DND-41 (cell line): Measurements from ENCODE around the gene LAMA4.
A peak's percentile ranks its signal among the peaks of the same experiment; 100 is the strongest.

Experiments used
- ATAC-seq: fragments of 200-7000 bp; cut with Tn5 transposase; 3 replicates; pipeline ENCODE4 v1.9.1; 2021; ENCODE audit warnings: low read depth; ENCODE audit not compliant: insufficient read depth
- DNase-seq: peaks from one replicate; pipeline ENCODE4 v3.0.0-alpha.2; 2020
- H2AFZ ChIP-seq: 2 replicates; pipeline ENCODE4 v1.6.0; 2012; ENCODE audit warnings: low read depth, low read length
- H3K27ac ChIP-seq: 2 replicates; pipeline ENCODE4 v1.5.1; 2012; ENCODE audit warnings: low read length, inconsistent platforms
- H3K27me3 ChIP-seq: fragments of 200-600 bp; sonication (generic); 2 replicates; pipeline ENCODE4 v1.6.0; 2012; ENCODE audit warnings: low read length, mild to moderate bottlenecking, inconsistent platforms; ENCODE audit not compliant: insufficient read depth, poor library complexity
- H3K36me3 ChIP-seq: 2 replicates; pipeline ENCODE4 v1.5.1; 2012; ENCODE audit warnings: low read length, inconsistent platforms; ENCODE audit not compliant: insufficient read depth
- H3K4me1 ChIP-seq: 2 replicates; pipeline ENCODE4 v1.5.1; 2012; ENCODE audit warnings: mild to moderate bottlenecking, low read length; ENCODE audit not compliant: insufficient read depth
- H3K4me2 ChIP-seq: 2 replicates; pipeline ENCODE4 v1.6.0; 2012; ENCODE audit warnings: mild to moderate bottlenecking, moderate library complexity, low read length, inconsistent platforms; ENCODE audit not compliant: insufficient read depth
- H3K4me3 ChIP-seq, 2 experiments: fragments of 200-600 bp in 1 of 2; shearing (Covaris generic) in 1 of 2; 2 replicates each; pipeline ENCODE4 v1.5.1; 2012 to 2016; ENCODE audit warnings: inconsistent platforms in 2 of 2, low read length in 2 of 2, mild to moderate bottlenecking in 2 of 2, low read depth in 1 of 2, moderate library complexity in 1 of 2
- H3K79me2 ChIP-seq: 2 replicates; pipeline ENCODE4 v1.6.0; 2012; ENCODE audit warnings: low read length, inconsistent platforms; ENCODE audit not compliant: insufficient read depth
- H3K9ac ChIP-seq: 2 replicates; pipeline ENCODE4 v1.6.0; 2012; ENCODE audit warnings: low read depth, mild to moderate bottlenecking, inconsistent platforms, low read length, moderate library complexity
- H3K9me3 ChIP-seq: 2 replicates; pipeline ENCODE4 v1.5.1; 2012; ENCODE audit warnings: low read length, moderate library complexity, mild to moderate bottlenecking, inconsistent platforms; ENCODE audit not compliant: insufficient read depth, severe bottlenecking
- H4K20me1 ChIP-seq: 2 replicates; pipeline ENCODE4 v1.6.0; 2012; ENCODE audit warnings: low read length; ENCODE audit not compliant: insufficient read depth
- EZH2 ChIP-seq: IDR thresholded peaks from 3 replicates; pipeline ENCODE4 v1.6.1; 2012; ENCODE audit warnings: borderline replicate concordance, low read depth, mild to moderate bottlenecking, moderate library complexity, low read length, inconsistent platforms; ENCODE audit not compliant: severe bottlenecking
- TF ChIP-seq, protein P1 (sequence below): IDR thresholded peaks from 2 replicates; pipeline ENCODE4 v1.5.1; 2012; ENCODE audit warnings: borderline replicate concordance, low read length, moderate library complexity, mild to moderate bottlenecking; ENCODE audit not compliant: poor library complexity, severe bottlenecking; ENCODE audit errors: extremely low read depth

The LAMA4 gene

DNA sequence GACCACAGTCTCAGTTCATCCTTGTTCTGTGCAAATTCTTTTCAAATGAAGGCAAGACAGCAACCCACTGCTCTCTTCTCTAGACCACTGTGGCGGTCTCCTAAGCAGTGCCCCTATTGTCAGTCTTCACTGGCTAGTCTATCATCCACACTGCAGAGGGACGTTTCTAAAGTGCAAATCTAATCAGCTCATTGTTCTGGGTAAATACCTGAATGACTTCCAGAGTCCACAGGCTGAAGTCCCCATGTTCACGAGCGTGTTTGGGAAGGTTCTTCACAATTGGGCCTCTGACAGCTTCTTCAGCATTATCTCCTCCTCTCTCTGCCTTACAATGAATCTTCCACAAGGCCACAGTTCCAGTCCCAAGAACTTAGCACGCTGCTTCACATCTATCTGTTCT, 73.2 kb downstream of the LAMA4 start:
- Histone ChIP-seq H2AFZ (no peak overlapping the region), H3K4me2 (no peak overlapping the region), H3K9me3 (no peaks in the 10 kb centered on the region), H3K27me3 (peaks cover 12% of the 10 kb centered on the region), H3K79me2 (no peaks in the 10 kb centered on the region), H3K27ac (no peak overlapping the region), H3K36me3 (no peaks in the 10 kb centered on the region), H3K4me3 (no peak overlapping the region), H3K9ac (no peak overlapping the region), H4K20me1 (no peaks in the 10 kb centered on the region), H3K4me1 (no peaks in the 10 kb centered on the region)
- no peak for ATAC-seq
- no peak for DNase-seq
- TF ChIP-seq, protein P1, sequence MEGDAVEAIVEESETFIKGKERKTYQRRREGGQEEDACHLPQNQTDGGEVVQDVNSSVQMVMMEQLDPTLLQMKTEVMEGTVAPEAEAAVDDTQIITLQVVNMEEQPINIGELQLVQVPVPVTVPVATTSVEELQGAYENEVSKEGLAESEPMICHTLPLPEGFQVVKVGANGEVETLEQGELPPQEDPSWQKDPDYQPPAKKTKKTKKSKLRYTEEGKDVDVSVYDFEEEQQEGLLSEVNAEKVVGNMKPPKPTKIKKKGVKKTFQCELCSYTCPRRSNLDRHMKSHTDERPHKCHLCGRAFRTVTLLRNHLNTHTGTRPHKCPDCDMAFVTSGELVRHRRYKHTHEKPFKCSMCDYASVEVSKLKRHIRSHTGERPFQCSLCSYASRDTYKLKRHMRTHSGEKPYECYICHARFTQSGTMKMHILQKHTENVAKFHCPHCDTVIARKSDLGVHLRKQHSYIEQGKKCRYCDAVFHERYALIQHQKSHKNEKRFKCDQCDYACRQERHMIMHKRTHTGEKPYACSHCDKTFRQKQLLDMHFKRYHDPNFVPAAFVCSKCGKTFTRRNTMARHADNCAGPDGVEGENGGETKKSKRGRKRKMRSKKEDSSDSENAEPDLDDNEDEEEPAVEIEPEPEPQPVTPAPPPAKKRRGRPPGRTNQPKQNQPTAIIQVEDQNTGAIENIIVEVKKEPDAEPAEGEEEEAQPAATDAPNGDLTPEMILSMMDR: no peak
- no peak for TF ChIP-seq EZH2

DNA sequence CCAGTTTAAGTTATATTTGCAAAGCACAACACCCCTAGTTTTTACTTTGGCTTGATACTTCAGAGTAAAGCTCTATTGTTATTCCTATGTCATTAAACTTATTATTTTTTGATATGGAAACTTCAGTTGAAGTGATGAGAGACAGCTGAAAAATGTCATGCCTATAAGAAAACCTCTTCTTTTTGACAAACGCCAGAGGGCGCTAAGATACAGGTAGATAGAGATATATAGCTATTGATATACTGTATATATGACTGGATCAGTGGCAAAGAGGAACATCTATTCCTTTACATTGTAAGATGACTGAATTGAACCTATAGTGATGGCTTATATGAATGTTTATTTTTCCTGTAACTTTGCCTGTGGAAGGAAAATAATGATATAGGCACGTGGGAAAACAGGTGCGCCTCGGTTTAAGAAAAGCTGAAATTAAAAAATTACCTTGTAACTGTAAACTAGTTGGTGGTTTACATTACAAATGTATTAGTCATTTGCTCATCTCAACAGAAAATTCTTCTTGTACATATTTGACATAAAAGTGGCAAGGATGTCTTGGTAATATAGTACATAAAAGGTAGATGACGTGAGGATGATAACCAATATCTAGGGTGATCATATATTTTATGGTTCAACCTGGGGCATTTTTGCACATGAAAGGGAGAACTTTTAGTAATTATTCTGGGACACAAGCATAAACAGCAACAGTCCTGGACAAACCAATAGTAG, 74.1 kb downstream of the LAMA4 start:
- Histone ChIP-seq H3K27me3 (peaks cover 20% of the 10 kb centered on the region), H3K4me1 (no peaks in the 10 kb centered on the region), H3K9me3 (no peaks in the 10 kb centered on the region), H2AFZ (no peak overlapping the region), H3K27ac (no peak overlapping the region), H3K9ac (no peak overlapping the region), H3K79me2 (no peaks in the 10 kb centered on the region), H3K4me2 (no peak overlapping the region), H3K4me3 (no peak overlapping the region), H3K36me3 (no peaks in the 10 kb centered on the region), H4K20me1 (no peaks in the 10 kb centered on the region)
- ATAC-seq (peak; percentile 83), DNase-seq (peak; percentile 49)
- TF ChIP-seq, protein P1: peak; percentile 82
- no peak for TF ChIP-seq EZH2

DNA sequence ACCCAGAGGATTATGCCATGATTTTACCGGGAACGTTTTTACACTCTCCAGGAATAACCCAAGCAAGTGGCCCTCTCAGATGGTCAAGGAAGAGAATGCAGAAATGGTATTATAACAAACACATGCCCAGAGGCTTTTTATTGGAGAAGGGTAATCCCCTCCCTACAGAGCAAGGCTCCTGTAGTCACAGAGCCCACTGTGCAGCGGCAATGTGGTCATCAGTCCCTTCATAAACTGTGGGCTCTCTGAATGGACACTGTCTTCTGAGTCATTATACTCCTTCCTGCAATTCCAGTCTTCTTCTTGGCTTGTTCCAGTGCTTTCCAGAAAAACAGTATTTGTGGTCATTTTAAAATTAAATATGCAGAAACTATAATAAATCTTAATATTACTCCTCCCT, 74.7 kb downstream of the LAMA4 start:
- Histone ChIP-seq H3K4me2 (no peak overlapping the region), H3K4me3 (no peak overlapping the region), H4K20me1 (no peaks in the 10 kb centered on the region), H3K79me2 (no peaks in the 10 kb centered on the region), H3K9me3 (no peaks in the 10 kb centered on the region), H3K27ac (no peak overlapping the region), H3K9ac (no peak overlapping the region), H3K4me1 (no peaks in the 10 kb centered on the region), H2AFZ (no peak overlapping the region), H3K27me3 (peaks cover 20% of the 10 kb centered on the region), H3K36me3 (no peaks in the 10 kb centered on the region)
- no peak for ATAC-seq
- DNase-seq: no peak
- TF ChIP-seq, protein P1: no peak
- TF ChIP-seq EZH2: no peak
